ENCODE measurements around the gene LCE1E.

The LCE1E gene

DNA sequence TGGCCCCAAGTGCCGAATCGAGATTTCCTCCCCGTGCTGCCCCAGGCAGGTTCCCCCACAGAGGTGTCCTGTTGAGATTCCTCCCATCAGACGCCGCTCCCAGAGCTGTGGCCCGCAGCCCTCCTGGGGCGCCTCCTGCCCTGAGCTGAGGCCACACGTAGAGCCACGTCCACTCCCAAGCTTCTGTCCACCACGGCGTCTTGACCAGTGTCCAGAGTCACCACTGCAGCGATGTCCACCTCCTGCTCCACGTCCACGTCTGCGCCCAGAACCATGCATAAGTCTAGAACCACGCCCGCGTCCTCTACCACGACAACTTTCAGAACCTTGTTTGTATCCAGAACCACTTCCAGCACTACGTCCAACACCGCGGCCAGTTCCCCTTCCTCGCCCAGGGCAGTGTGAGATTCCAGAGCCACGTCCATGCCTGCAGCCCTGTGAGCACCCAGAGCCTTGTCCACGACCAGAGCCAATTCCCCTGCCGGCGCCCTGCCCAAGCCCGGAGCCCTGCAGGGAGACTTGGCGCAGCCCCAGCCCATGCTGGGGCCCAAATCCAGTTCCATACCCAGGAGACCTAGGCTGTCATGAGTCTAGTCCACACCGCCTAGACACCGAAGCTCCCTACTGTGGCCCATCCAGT lies 25.4 kb upstream of the LCE1E start:
- H3K27ac Mint-ChIP-seq = no peak overlapping the region
- H3K4me3 Mint-ChIP-seq = no peak overlapping the region
- peaks cover 17% of the 10 kb centered on the region for H3K27me3 Mint-ChIP-seq
- no peaks in the 10 kb centered on the region for H3K36me3 Mint-ChIP-seq
- DNase-seq (ENCODE audit: low spot score in 2 of 2) (no peak), ATAC-seq (ENCODE audit: low read depth) (no peak)
- H3K9me3 Mint-ChIP-seq = no peaks in the 10 kb centered on the region
- no peaks in the 10 kb centered on the region for H3K4me1 Mint-ChIP-seq

DNA sequence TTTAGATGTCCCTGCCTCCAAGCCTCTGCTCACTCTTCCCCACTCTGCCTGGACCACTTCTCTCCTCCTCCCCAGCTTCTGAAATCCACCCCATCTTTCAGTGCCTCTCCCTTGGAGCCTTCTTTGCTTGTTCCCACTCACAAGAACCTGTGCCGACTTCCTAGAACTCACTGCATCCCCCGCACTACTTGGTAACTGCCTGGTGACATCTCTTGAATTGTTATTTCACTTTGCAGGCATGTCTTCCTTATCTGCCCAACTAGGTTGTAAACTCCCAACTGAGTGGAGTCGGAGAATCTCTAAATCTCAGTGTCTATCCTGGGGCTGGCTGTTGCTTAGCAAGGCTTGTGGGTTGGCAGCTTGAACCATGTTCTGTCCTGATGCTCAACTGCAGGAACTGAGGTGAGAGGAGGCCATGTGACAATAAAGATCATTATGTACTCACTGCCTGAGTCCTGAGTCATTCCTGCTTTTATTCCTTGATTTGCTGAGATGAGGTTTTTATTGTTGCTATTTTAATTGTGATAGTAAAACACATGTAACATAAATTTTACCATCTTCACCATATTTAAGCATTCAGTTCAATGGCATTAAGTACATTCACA lies 24.3 kb upstream of the LCE1E start:
- H3K27ac Mint-ChIP-seq = no peak overlapping the region
- H3K4me1 Mint-ChIP-seq = no peaks in the 10 kb centered on the region
- DNase-seq (ENCODE audit: low spot score in 2 of 2) (no peak), ATAC-seq (ENCODE audit: low read depth) (no peak)
- H3K4me3 Mint-ChIP-seq = no peak overlapping the region
- no peaks in the 10 kb centered on the region for H3K36me3 Mint-ChIP-seq
- no peaks in the 10 kb centered on the region for H3K9me3 Mint-ChIP-seq
- peaks cover 13% of the 10 kb centered on the region for H3K27me3 Mint-ChIP-seq

DNA sequence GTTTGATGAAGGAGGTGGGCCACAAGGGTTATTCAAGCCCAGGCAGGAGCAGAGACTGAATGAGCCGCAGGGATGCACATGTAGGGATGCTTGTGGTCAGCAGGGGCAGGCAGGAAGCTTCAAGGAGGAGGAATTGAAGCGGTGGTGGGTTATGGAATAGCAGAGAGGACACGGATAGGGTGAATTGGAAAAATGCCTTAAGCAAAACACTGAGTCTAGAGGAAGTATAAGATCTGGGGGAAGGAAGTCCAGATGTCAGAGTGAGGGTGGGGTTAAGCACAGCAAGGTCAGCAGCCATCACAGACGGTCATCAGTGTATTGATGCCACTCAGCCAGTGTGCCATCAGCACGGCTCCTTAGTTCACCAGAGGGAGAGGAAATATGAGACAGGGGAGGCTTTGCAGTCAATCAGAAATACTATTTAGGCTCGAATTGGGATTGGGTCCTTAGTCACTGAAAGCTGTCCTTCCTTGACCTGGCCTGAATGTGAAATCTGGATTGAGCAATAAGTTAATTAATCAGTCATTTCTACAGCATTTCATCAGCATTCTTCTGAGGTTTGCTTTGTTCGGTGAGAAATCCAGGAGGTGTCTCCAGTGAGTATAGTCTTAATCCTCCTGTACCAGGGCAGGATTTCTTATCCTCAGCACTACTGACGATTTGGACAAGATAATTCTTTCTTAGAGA lies 17.1 kb upstream of the LCE1E start:
- Mint-ChIP-seq H3K4me1 (no peaks in the 10 kb centered on the region), H3K27me3 (peaks cover 10% of the 10 kb centered on the region), H3K4me3 (no peak overlapping the region), H3K27ac (no peak overlapping the region), H3K36me3 (peaks cover 1% of the 10 kb centered on the region), H3K9me3 (peaks cover 6% of the 10 kb centered on the region)
- no peak for DNase-seq (ENCODE audit: low spot score in 2 of 2)
- no peak for ATAC-seq (ENCODE audit: low read depth)

DNA sequence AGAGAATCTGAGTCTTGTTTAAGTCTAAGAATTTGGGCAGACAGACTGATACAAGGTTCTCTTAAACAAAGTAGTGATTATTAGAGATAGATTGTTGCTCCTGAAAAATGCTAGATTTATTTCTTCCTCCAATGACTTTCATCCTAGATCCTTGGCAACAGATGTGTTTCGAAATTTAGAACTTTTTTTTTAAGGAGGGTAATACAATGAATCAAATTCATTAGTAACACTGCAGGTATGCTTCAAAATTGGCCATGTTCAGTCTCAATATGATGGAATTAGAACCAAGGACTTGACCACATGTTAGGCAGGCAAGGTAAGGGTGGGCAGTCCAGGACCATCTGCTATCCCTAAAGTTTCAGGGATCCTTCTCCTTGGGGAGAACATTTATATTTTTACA lies 15.6 kb upstream of the LCE1E start:
- Mint-ChIP-seq H3K36me3 (peaks cover 1% of the 10 kb centered on the region), H3K27ac (no peak overlapping the region), H3K4me1 (no peaks in the 10 kb centered on the region), H3K9me3 (peaks cover 8% of the 10 kb centered on the region), H3K4me3 (no peak overlapping the region), H3K27me3 (peaks cover 16% of the 10 kb centered on the region)
- DNase-seq (ENCODE audit: low spot score in 2 of 2) (no peak), ATAC-seq (ENCODE audit: low read depth) (no peak)

DNA sequence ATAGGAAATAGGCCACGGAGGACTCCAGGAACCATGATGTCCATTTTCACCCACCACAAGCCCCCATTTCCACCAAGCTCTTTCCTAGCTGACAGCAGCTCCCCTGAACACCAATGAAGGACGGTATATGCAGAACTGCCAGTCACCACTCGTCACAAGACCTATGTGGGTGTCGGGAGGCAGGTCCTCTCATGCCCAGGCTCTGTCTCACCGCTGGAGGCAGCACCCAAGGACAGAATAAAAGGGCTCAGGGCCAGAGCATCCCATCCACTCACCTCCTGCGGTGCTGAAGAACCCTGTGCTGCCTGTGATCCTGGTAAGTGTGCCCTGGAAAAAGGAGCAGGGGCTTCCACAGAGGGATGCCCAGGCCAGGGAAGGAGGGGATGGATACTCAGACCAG lies 11.2 kb upstream of the LCE1E start, which contains the start of gene LCE1F:
LCE1F (plus strand) TSS at position 266 of the 400 bp plus-strand sequence. CDS start 1,232 bp downstream, outside the sequence.
- H3K27ac Mint-ChIP-seq = no peak within 1 kb of the TSS
- no peak for ATAC-seq (ENCODE audit: low read depth)
- peaks cover 23% of the 10 kb centered on the region for H3K27me3 Mint-ChIP-seq
- H3K4me3 Mint-ChIP-seq = no peak within 1 kb of the TSS
- peaks cover 8% of the 10 kb centered on the region for H3K9me3 Mint-ChIP-seq
- DNase-seq (ENCODE audit: low spot score in 2 of 2) = no peak
- H3K4me1 Mint-ChIP-seq = no peaks in the 10 kb centered on the region
- H3K36me3 Mint-ChIP-seq = peaks cover 1% of the 10 kb centered on the region

DNA sequence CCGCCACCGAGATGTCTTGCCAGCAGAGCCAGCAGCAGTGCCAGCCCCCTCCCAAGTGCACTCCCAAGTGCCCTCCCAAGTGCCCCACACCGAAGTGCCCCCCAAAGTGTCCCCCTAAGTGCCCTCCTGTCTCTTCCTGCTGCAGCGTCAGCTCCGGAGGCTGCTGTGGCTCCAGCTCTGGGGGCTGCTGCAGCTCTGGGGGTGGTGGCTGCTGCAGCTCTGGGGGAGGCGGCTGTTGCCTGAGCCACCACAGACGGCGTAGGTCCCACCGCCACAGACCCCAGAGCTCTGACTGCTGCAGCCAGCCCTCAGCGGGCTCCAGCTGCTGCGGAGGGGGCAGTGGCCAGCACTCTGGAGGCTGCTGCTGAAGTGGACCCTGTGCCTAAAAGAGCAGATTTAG lies 9.7 kb upstream of the LCE1E start:
- Mint-ChIP-seq H3K27me3 (peaks cover 23% of the 10 kb centered on the region), H3K9me3 (peaks cover 7% of the 10 kb centered on the region), H3K4me1 (no peaks in the 10 kb centered on the region), H3K27ac (no peak overlapping the region), H3K4me3 (no peak overlapping the region), H3K36me3 (no peaks in the 10 kb centered on the region)
- DNase-seq (ENCODE audit: low spot score in 2 of 2) (no peak), ATAC-seq (ENCODE audit: low read depth) (no peak)

DNA sequence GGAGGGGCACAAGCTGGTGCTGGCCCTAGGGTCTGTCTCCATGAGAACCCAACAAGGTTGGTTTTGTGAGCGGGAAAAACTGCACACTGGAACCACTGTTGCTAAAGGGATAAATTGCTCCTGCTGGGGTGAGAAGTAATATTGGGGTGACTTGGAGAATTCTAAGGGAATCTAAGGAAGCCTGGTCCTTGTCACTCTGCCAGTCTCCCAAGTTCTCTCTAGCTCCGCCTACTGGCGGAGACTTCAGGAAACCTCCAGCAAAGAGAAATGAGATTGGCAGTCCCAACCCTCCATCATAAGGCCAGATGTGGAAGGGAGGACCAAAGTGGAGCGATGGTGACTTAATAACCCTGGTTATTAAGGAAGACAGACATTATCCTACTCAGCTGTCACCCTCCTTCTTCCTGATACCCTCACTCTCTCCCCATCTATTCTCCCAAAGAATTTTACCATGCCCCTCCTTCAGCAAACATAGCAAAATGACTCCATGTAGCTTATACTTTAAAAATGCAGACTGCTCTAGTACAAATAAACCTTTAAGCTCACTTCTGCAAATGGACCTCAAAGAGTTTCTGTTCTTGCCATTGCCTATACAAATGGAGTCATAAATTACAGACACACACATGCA lies 8.4 kb upstream of the LCE1E start:
- no peak overlapping the region for H3K4me3 Mint-ChIP-seq
- no peaks in the 10 kb centered on the region for H3K36me3 Mint-ChIP-seq
- H3K4me1 Mint-ChIP-seq = no peaks in the 10 kb centered on the region
- DNase-seq (ENCODE audit: low spot score in 2 of 2) (no peak), ATAC-seq (ENCODE audit: low read depth) (no peak)
- H3K9me3 Mint-ChIP-seq = peaks cover 3% of the 10 kb centered on the region
- peaks cover 21% of the 10 kb centered on the region for H3K27me3 Mint-ChIP-seq
- H3K27ac Mint-ChIP-seq = no peak overlapping the region

DNA sequence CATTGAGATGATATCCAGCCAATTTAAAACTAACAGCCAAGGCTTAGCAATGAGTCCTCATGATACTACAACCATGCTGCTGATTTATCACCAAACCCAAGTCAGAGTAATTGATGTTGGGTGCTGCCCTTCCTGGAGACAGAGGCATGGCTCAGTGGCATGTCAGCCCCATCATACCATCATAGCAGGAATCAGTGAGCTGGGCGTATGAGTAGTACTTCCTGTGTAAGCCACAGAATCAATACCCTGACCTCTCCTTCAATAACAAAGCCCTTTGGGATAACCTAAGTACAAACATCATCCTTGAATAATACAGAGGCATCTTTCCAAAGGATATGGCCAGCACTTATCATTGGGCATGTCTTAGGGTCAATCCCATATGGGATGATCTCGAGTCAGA lies 3.0 kb upstream of the LCE1E start:
- ATAC-seq (ENCODE audit: low read depth) = no peak
- Mint-ChIP-seq H3K27me3 (peaks cover 21% of the 10 kb centered on the region), H3K36me3 (no peaks in the 10 kb centered on the region), H3K9me3 (no peaks in the 10 kb centered on the region), H3K4me1 (no peaks in the 10 kb centered on the region), H3K4me3 (no peak overlapping the region), H3K27ac (no peak overlapping the region)
- DNase-seq (ENCODE audit: low spot score in 2 of 2) = no peak

DNA sequence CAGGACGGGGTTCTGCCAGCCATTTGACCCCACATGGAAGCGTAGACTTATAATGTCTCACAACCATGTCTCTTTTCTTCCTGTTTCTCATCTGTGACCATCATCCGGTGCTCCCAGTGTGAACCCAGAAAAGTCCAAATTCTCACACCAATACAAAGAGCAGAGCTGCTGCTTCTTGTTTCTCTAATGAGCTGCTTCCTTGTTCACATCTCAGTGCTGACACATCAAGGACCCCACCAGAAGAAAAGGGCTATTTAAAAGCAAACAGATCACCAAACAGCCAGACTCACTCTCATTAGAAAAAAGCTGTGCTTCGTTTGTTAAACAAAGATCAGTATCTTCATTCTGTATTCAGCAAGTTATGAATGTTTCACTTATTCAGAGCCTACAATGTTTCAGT lies 9.6 kb downstream of the LCE1E start:
- peaks cover 2% of the 10 kb centered on the region for H3K27me3 Mint-ChIP-seq
- no peak for DNase-seq (ENCODE audit: low spot score in 2 of 2)
- no peaks in the 10 kb centered on the region for H3K4me1 Mint-ChIP-seq
- ATAC-seq (ENCODE audit: low read depth) = no peak
- peaks cover 3% of the 10 kb centered on the region for H3K9me3 Mint-ChIP-seq
- H3K27ac Mint-ChIP-seq = no peak overlapping the region
- no peaks in the 10 kb centered on the region for H3K36me3 Mint-ChIP-seq
- H3K4me3 Mint-ChIP-seq = no peak overlapping the region

DNA sequence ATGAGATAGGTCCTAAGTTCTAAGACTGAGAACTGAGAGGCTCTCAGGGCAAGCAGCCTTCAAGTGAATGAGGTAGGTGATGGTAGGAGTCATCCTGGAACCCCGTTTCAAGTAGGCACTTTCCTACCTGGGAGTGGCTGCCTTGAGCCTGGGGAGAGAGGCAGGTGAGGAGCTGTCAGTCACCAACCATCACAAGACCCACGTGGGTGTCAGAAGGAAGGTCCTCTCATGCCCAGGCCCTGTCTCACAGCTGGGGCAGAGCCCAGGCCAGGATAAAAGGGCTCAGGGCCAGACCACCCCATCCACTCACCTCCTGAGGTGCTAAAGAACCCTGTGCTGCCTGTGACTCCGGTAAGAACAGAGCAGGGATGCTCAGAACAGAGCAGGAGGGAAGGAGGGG lies 10.4 kb downstream of the LCE1E start, which contains the start of gene LCE1D:
LCE1D (plus strand) TSS at position 301 of the 400 bp plus-strand sequence. CDS start 1,074 bp downstream, outside the sequence.
- Mint-ChIP-seq H3K4me1 (no peaks in the 10 kb centered on the region), H3K36me3 (no peaks in the 10 kb centered on the region), H3K4me3 (no peak within 1 kb of the TSS), H3K27ac (no peak within 1 kb of the TSS), H3K27me3 (peaks cover 6% of the 10 kb centered on the region), H3K9me3 (peaks cover 3% of the 10 kb centered on the region)
- no peak for ATAC-seq (ENCODE audit: low read depth)
- DNase-seq (ENCODE audit: low spot score in 2 of 2) = no peak

DNA sequence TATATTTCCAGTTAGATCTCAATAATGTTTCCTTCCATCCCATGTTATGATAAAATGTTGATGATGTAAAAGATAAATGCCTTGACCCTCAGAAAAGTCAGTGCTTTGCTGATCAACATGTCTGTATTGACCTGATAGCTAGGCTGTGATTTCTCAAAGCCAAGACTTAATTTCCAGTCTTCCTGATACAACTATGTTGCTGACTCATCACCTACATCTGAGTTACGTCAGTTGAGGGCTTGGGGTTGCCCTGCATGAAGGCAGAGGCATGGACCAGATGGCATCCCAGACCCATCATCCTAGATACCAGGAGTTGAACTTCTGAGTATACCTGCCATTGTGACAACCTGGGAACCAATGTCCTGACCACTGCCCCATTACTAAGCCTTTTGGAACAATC lies 15.3 kb downstream of the LCE1E start:
- Mint-ChIP-seq H3K9me3 (peaks cover 3% of the 10 kb centered on the region), H3K4me1 (no peaks in the 10 kb centered on the region), H3K27ac (no peak overlapping the region), H3K27me3 (peaks cover 15% of the 10 kb centered on the region), H3K36me3 (no peaks in the 10 kb centered on the region), H3K4me3 (no peak overlapping the region)
- DNase-seq (ENCODE audit: low spot score in 2 of 2) (no peak), ATAC-seq (ENCODE audit: low read depth) (no peak)

DNA sequence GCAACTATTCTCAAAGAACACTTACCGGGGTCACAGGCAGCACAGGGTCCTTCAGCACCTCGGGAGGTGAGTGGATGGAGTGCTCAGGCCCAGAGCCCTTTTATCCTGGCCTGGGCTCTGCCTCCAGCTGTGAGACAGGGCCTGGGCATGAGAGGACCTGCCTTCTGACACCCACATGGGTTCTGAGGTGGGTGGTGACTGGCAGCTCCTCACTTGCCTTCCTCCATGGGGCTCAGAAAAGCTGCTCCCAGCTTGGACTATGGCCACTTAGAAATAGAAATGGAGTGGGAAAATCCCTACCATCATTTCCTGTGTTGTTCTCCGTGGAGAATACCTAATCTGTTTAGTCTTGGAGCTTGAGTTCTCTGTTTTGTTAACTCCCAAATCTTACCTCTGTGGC lies 20.5 kb downstream of the LCE1E start, which contains the start of gene LCE1C:
LCE1C (minus strand) TSS at position 76 of the 400 bp plus-strand sequence. CDS start 1,173 bp downstream, outside the sequence.
- Mint-ChIP-seq H3K36me3 (no peaks in the 10 kb centered on the region), H3K27ac (no peak within 1 kb of the TSS), H3K27me3 (peaks cover 7% of the 10 kb centered on the region), H3K9me3 (peaks cover 5% of the 10 kb centered on the region), H3K4me1 (no peaks in the 10 kb centered on the region), H3K4me3 (no peak within 1 kb of the TSS)
- DNase-seq (ENCODE audit: low spot score in 2 of 2) = no peak
- ATAC-seq (ENCODE audit: low read depth) = no peak

DNA sequence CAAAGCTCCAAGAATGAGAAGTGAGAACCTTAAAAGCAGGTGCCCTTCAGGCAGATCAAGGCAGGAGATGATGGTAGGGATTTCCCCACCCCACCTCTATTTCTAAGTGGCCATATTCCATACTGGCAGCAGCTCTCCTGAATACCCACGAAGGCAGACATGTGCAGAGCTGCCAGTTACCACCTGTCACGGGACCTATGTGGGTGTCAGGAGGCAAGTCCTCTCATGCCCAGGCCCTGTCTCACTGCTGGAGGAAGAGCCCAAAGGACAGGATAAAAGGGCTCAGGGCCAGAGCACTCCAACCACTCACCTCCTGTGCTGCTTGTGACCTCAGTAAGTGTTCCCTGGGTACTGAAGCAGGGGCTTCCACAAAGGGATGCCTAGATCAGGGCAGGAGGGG lies 25.0 kb downstream of the LCE1E start:
- H3K27me3 Mint-ChIP-seq = no peaks in the 10 kb centered on the region
- H3K27ac Mint-ChIP-seq = no peak overlapping the region
- no peaks in the 10 kb centered on the region for H3K36me3 Mint-ChIP-seq
- no peak overlapping the region for H3K4me3 Mint-ChIP-seq
- no peaks in the 10 kb centered on the region for H3K4me1 Mint-ChIP-seq
- ATAC-seq (ENCODE audit: low read depth) = no peak
- H3K9me3 Mint-ChIP-seq = peaks cover 5% of the 10 kb centered on the region
- no peak for DNase-seq (ENCODE audit: low spot score in 2 of 2)

DNA sequence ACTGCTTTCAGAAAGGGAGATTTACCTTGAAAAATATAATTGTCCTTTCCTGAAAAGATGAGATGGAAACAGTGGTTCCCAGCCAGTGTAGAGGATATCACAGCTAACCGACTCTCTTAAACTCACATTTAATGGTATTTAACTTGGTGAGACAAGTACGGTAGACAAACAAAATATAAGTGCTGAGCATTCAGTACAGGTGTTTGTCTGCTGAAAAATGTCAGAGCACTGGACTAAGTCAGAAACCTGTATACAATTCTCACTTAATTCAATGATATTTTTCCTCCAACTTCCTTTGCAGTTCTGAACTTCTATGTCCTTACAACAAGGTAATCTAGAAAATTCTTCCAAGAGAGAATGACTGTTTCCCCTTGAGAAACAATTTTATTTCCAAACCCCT lies 25.6 kb downstream of the LCE1E start, which contains the start of gene LCE1B:
LCE1B (plus strand) TSS at position 301 of the 400 bp plus-strand sequence. CDS start 476 bp downstream, outside the sequence.
- H3K27ac Mint-ChIP-seq = no peak within 1 kb of the TSS
- ATAC-seq (ENCODE audit: low read depth) (no peak), DNase-seq (ENCODE audit: low spot score in 2 of 2) (no peak)
- peaks cover 5% of the 10 kb centered on the region for H3K9me3 Mint-ChIP-seq
- H3K27me3 Mint-ChIP-seq = no peaks in the 10 kb centered on the region
- no peaks in the 10 kb centered on the region for H3K36me3 Mint-ChIP-seq
- H3K4me1 Mint-ChIP-seq = no peaks in the 10 kb centered on the region
- H3K4me3 Mint-ChIP-seq = no peak within 1 kb of the TSS

Data from memory B cell (primary cell).